Measurements from ENCODE around the gene RASSF1.

RASSF1 gene

GRCh38 chr3:50342813-50343633 lies 2.4 kb upstream of the RASSF1 start:
- DNase-seq (ENCODE audit: low read depth) = no peak

GRCh38 chr3:50341996-50342650 lies 1.5 kb upstream of the RASSF1 start:
- DNase-seq (ENCODE audit: low read depth) = no peak

GRCh38 chr3:50341537-50341936 lies 901 bp upstream of the RASSF1 start:
- no peak for DNase-seq (ENCODE audit: low read depth)

- no peak for DNase-seq (ENCODE audit: low read depth)
These were observed 539 bp downstream of the RASSF1 start for GRCh38 chr3:50340147-50340447.

- DNase-seq (ENCODE audit: low read depth) = no peak
These were observed 1.0 kb downstream of the RASSF1 start for GRCh38 chr3:50339485-50340146.

GRCh38 chr3:50338965-50339364 lies 1.7 kb downstream of the RASSF1 start:
- no peak for DNase-seq (ENCODE audit: low read depth)

- DNase-seq (ENCODE audit: low read depth) = peak; percentile 81
These were observed 3.3 kb downstream of the RASSF1 start for GRCh38 chr3:50337175-50337861.

- DNase-seq (ENCODE audit: low read depth) = no peak
These were observed 4.0 kb downstream of the RASSF1 start for GRCh38 chr3:50336452-50337174.

GRCh38 chr3:50334339-50335075 lies 6.1 kb downstream of the RASSF1 start:
- no peak for DNase-seq (ENCODE audit: low read depth)

- DNase-seq (ENCODE audit: low read depth) = no peak
These were observed 6.8 kb downstream of the RASSF1 start for GRCh38 chr3:50333744-50334328.

GRCh38 chr3:50331364-50331907 lies 9.2 kb downstream of the RASSF1 start:
- no peak for DNase-seq (ENCODE audit: low read depth)

GRCh38 chr3:50330330-50330729 lies 10.3 kb downstream of the RASSF1 start:
- no peak for DNase-seq (ENCODE audit: low read depth)

- peak; percentile 91 for DNase-seq (ENCODE audit: low read depth)
These were observed 12.5 kb downstream of the RASSF1 start, which contains the start of gene TUSC2 for GRCh38 chr3:50327943-50328691. Gene TUSC2 (minus strand): TSS chr3:50328223. CDS start chr3:50328099, 124 bp downstream.

- no peak for DNase-seq (ENCODE audit: low read depth)
These were observed 13.5 kb downstream of the RASSF1 start for GRCh38 chr3:50327129-50327528.

- DNase-seq (ENCODE audit: low read depth) = no peak
These were observed 14.5 kb downstream of the RASSF1 start for GRCh38 chr3:50326182-50326541.

- DNase-seq (ENCODE audit: low read depth) = no peak
These were observed 15.0 kb downstream of the RASSF1 start for GRCh38 chr3:50325497-50326181.

GRCh38 chr3:50325113-50325480 lies 15.5 kb downstream of the RASSF1 start:
- no peak for DNase-seq (ENCODE audit: low read depth)

GRCh38 chr3:50324351-50325112 lies 16.1 kb downstream of the RASSF1 start:
- peak; percentile 36 for DNase-seq (ENCODE audit: low read depth)

Data from stimulated activated CD8-positive, alpha-beta memory T cell treated with anti-CD3 and anti-CD28 coated beads, Interleukin-15, amount 100 ng/mL, for 1 hour (primary cell).